Upper lobe of left lung (tissue), 6 donors: ENCODE measurements around the gene TAOK1. TPM values are rescaled to one million over a fixed set of nuclear protein-coding genes. Genes with fewer than 3 reads are reported as not detected.
A peak's percentile ranks its signal among the peaks of the same experiment; 100 is the strongest.

Source experiments
- ATAC-seq, 2 donors: fragments of 200-7000 bp; cut with Tn5 transposase; one replicate each; pipeline ENCODE4 v1.9.1; 2022; ENCODE audit warnings: mild to moderate bottlenecking in 2 of 2, moderate library complexity in 2 of 2; ENCODE audit not compliant: low FRiP score in 2 of 2
- DNase-seq, 2 donors: peaks; one replicate each; pipeline ENCODE4 v3.0.0-alpha.2; 2019 to 2020
- H3K27ac ChIP-seq, 4 donors: fragments of 200-600 bp; sonication (generic); one replicate each; pipeline ENCODE4 v1.5.1; 2016 to 2019
- H3K27me3 ChIP-seq, 4 donors: fragments of 200-600 bp; sonication (generic); one replicate each; pipeline ENCODE4 v1.5.1; 2017 to 2019
- H3K36me3 ChIP-seq, 4 donors: fragments of 200-600 bp; sonication (generic); one replicate each; pipeline ENCODE4 v1.5.1; 2016 to 2019
- H3K4me1 ChIP-seq, 4 donors: fragments of 200-600 bp; sonication (generic); one replicate each; pipeline ENCODE4 v1.5.1; 2018 to 2019
- H3K4me3 ChIP-seq, 4 donors: fragments of 200-600 bp; sonication (generic); one replicate each; pipeline ENCODE4 v1.5.1; 2017 to 2019; ENCODE audit warnings: mild to moderate bottlenecking in 2 of 4, moderate library complexity in 1 of 4
- H3K9me3 ChIP-seq, 4 donors: fragments of 200-600 bp; sonication (generic); one replicate each; pipeline ENCODE4 v1.5.1; 2018 to 2019
- CTCF ChIP-seq, 6 experiments: fragments of 450-650 bp in 4 of 6; fragments of 200-600 bp in 2 of 6; sonication (generic) in 2 of 6; IDR thresholded peaks; one replicate each; pipeline ENCODE4 v1.5.1; 2016 to 2019; ENCODE audit warnings: antibody characterized with exemption in 6 of 6
- EP300 ChIP-seq, 4 donors: sonication (generic); formaldehyde crosslinking; IDR thresholded peaks; one replicate each; pipeline ENCODE4 v1.5.1; 2017; ENCODE audit warnings: antibody characterized with exemption in 4 of 4, control low read depth in 2 of 4
- POLR2A ChIP-seq, 4 donors: fragments of 450-650 bp; IDR thresholded peaks; one replicate each; pipeline ENCODE4 v1.5.1; 2016 to 2017; ENCODE audit warnings: antibody characterized with exemption in 4 of 4, mild to moderate bottlenecking in 2 of 4
- POLR2AphosphoS5 ChIP-seq, 2 donors: sonication (generic); formaldehyde crosslinking; IDR thresholded peaks; one replicate each; pipeline ENCODE4 v1.5.1; 2017; ENCODE audit warnings: antibody characterized with exemption in 2 of 2
- whole genome bisulfite sequencing, 2 donors: methylation state at CpG; one replicate each; pipeline ENCODE4 v1.1.5; 2017 to 2018; 5-methylcytosine and 5-hydroxymethylcytosine counted together
- small RNA-seq, 4 donors: library from RNA; depleted of rRNA; stranded (forward); fragments of <200 nt; gene quantifications; one replicate each; pipeline ENCODE3, GENCODE V24; 2016
- total RNA-seq, 6 donors: library from RNA; depleted of rRNA in 4 of 6; stranded (reverse); fragments of >200 nt in 4 of 6; gene quantifications; one replicate each; pipeline versions ENCODE4 v1.1.0 to v1.2.1, GENCODE V29; 2016 to 2021
- donor health status: DM: no; HTN: no; CAD: no; lungs with moderate emphysema.
- donor health status: DM: no; HTN: yes; CAD: no; lungs with severe emphysema.

TAOK1 gene
- total RNA-seq, 6 donors from 2014 or later, result 43.0 to 100 (median 59.3) TPM

- TF ChIP-seq POLR2A (IDR thresholded peaks at IDR 0.05) (no peak), CTCF (IDR thresholded peaks at IDR 0.05) (no peak), EP300 (IDR thresholded peaks at IDR 0.05) (no peak), POLR2AphosphoS5 (IDR thresholded peaks at IDR 0.05) (no peak)
- 84 to 86% methylated on average over 3 to 12 of the region's 12 CpGs for WGBS, 2 donors
- no peaks in the 10 kb centered on the region for H3K36me3 ChIP-seq
- H3K4me3 ChIP-seq, result no peak overlapping the region
- H3K9me3 ChIP-seq, result no peaks in the 10 kb centered on the region
- ATAC-seq (no peak), DNase-seq (no peak)
- peaks cover 26 to 32% (median 27%) of the 10 kb centered on the region in 4 donors for H3K4me1 ChIP-seq
- H3K27ac ChIP-seq, result no peak overlapping the region
- H3K27me3 ChIP-seq, result peaks cover 0 to 3% (median 0%) of the 10 kb centered on the region in 4 donors
Observed at GRCh38 chr17:29595943-29596774, 206.0 kb downstream of the TAOK1 start.

GRCh38 chr17:29596811-29597210 lies 206.6 kb downstream of the TAOK1 start:
- peak in 1 of 2 donors; percentile 50 for ATAC-seq
- Histone ChIP-seq H3K9me3 (no peaks in the 10 kb centered on the region), H3K4me3 (no peak overlapping the region), H3K4me1 (peaks cover 19 to 25% (median 21%) of the 10 kb centered on the region in 4 donors), H3K27me3 (peaks cover 0 to 3% (median 0%) of the 10 kb centered on the region in 4 donors), H3K36me3 (no peaks in the 10 kb centered on the region), H3K27ac (no peak overlapping the region)
- 74 to 82% methylated on average over 9 of the region's 9 CpGs for WGBS, 2 donors
- TF ChIP-seq EP300 (IDR thresholded peaks at IDR 0.05) (no peak), POLR2AphosphoS5 (IDR thresholded peaks at IDR 0.05) (no peak), CTCF (IDR thresholded peaks at IDR 0.05) (no peak), POLR2A (IDR thresholded peaks at IDR 0.05) (no peak)
- no peak for DNase-seq

- peak in 1 of 2 donors; percentile 11 for ATAC-seq
- no peaks in the 10 kb centered on the region for H3K9me3 ChIP-seq
- no peaks in the 10 kb centered on the region for H3K36me3 ChIP-seq
- TF ChIP-seq POLR2AphosphoS5 (IDR thresholded peaks at IDR 0.05) (no peak), POLR2A (IDR thresholded peaks at IDR 0.05) (no peak), CTCF (IDR thresholded peaks at IDR 0.05) (no peak), EP300 (IDR thresholded peaks at IDR 0.05) (no peak)
- H3K4me1 ChIP-seq, result peaks cover 11 to 18% (median 13%) of the 10 kb centered on the region in 4 donors
- no peak overlapping the region for H3K4me3 ChIP-seq
- H3K27me3 ChIP-seq, result no peaks in the 10 kb centered on the region
- no peak overlapping the region for H3K27ac ChIP-seq
- 75 to 88% methylated on average over 9 of the region's 13 CpGs for WGBS, 2 donors
- DNase-seq, result no peak
Observed at GRCh38 chr17:29597361-29598172, 207.4 kb downstream of the TAOK1 start.

Small RNAs within 50 kb of the gene (small RNA-seq; reads per million reads assigned to genes)
- 0 reads per million in 4 donors for gene RNU4-34P
- 0 reads per million in 4 donors for gene RNU6-1034P
- gene RNU6-711P, result 0 reads per million in 4 donors

Other genes with a start within 250 kb of the TAOK1 start
- 100 to 1,000 TPM in 1 of 6 donors, 10 to 100 TPM in 5; 37.4 to 214 (median 67.4) TPM for gene MYO18A, start 210.0 kb upstream of the TAOK1 start, total RNA-seq
- gene CRYBA1, start 143.5 kb upstream of the TAOK1 start, total RNA-seq, result not detected
- gene NUFIP2, start 96.2 kb upstream of the TAOK1 start, total RNA-seq, result 10 to 100 TPM; 17.9 to 85.9 (median 38.4) TPM
- 10 to 100 TPM; 12.8 to 17.8 (median 14.9) TPM for gene ABHD15, start 176.7 kb downstream of the TAOK1 start, total RNA-seq
- gene TP53I13, start 178.3 kb downstream of the TAOK1 start, total RNA-seq, result 100 to 1,000 TPM in 2 of 6 donors, 10 to 100 TPM in 4; 57.3 to 178 (median 75.4) TPM
- 10 to 100 TPM; 34.6 to 88.4 (median 45.5) TPM for gene GIT1, start 199.3 kb downstream of the TAOK1 start, total RNA-seq
- gene ANKRD13B, start 202.8 kb downstream of the TAOK1 start, total RNA-seq, result 10 to 100 TPM in 1 of 6 donors, 1 to 10 TPM in 5; 1.5 to 24.1 (median 3.9) TPM
- gene CORO6, start 232.5 kb downstream of the TAOK1 start, total RNA-seq, result 100 to 1,000 TPM in 1 of 6 donors, 10 to 100 TPM in 3, 1 to 10 TPM in 2; 7.3 to 137 (median 12.2) TPM